Measurements from ENCODE around the gene MACC1. TPM values are rescaled to one million over a fixed set of nuclear protein-coding genes. Genes with fewer than 3 reads are reported as not detected.

The MACC1 gene
- polyA plus RNA-seq, 1 of the 3 experiments (the other 2 are of a cell fraction): not detected

GRCh38 chr7:20114468-20114867 lies 102.7 kb downstream of the MACC1 start:
- Histone ChIP-seq H3K4me3 (ENCODE audit: low read depth in 2 of 2, low read length in 1 of 2) (no peak overlapping the region), H3K4me1 (ENCODE audit: control insufficient read depth in 1 of 2, insufficient read depth in 2 of 2, low read depth in 1 of 2, low read length in 1 of 2) (no peaks in the 10 kb centered on the region), H2AFZ (ENCODE audit: low read depth) (no peak overlapping the region), H3K9me2 (no peaks in the 10 kb centered on the region), H3K27me3 (ENCODE audit: insufficient read depth) (peaks cover 9% of the 10 kb centered on the region; the same call in 1 of the 2 replicates), H4K20me1 (ENCODE audit: insufficient read depth) (no peaks in the 10 kb centered on the region), H3K27ac (ENCODE audit: low read depth in 2 of 2, low read length in 1 of 2) (no peak overlapping the region), H3K9me3 (no peaks in the 10 kb centered on the region), H3K9ac (no peak overlapping the region), H3F3A (replicated peaks; ENCODE audit: insufficient read depth) (no peaks in the 10 kb centered on the region), H3K4me2 (no peak overlapping the region), H3K79me2 (ENCODE audit: insufficient read depth) (no peaks in the 10 kb centered on the region), H3K36me3 (replicated peaks in 1 of 2; ENCODE audit: control insufficient read depth in 1 of 2, insufficient read depth in 2 of 2, low read length in 1 of 2) (no peaks in the 10 kb centered on the region)
- CTCF ChIA-PET: interaction anchor here (1.3 to 1.8 kb wide), 2 partner anchors 14 to 484 kb away, joined by 4 to 5 read pairs; no protein-coding TSS in a partner anchor
- WGBS (ENCODE audit: low lambda C conversion rate): 43% methylated on average over 2 of the region's 2 CpGs
- DNase-seq: no peak
- TF ChIP-seq NRF1 (IDR thresholded peaks at IDR 0.05; ENCODE audit: low read depth, low read length) (no peak), TAF1 (IDR thresholded peaks at IDR 0.05; ENCODE audit: borderline replicate concordance, low read depth, low read length) (no peak), POLR2AphosphoS5 (IDR thresholded peaks at IDR 0.05; ENCODE audit: low read depth, low read length) (no peak), NFIC (IDR thresholded peaks at IDR 0.05; ENCODE audit: borderline replicate concordance) (no peak), ZBTB33 (IDR thresholded peaks at IDR 0.05; ENCODE audit: borderline replicate concordance, low read depth) (no peak), REST (IDR thresholded peaks at IDR 0.05; ENCODE audit: low read depth, low read length) (no peak), FOXJ3 (CRISPR knock-in tag; IDR thresholded peaks at IDR 0.05) (no peak), IRF3 (IDR thresholded peaks at IDR 0.05; ENCODE audit: low read depth, low read length) (no peak), RAD21 (IDR thresholded peaks at IDR 0.05; ENCODE audit: low read length) (no peak), MAX (IDR thresholded peaks at IDR 0.05; ENCODE audit: low read depth) (no peak), EZH2phosphoT487 (IDR thresholded peaks at IDR 0.05; ENCODE audit: borderline replicate concordance, low read depth) (no peak), TEAD4 (IDR thresholded peaks at IDR 0.05; ENCODE audit: borderline replicate concordance, insufficient read depth) (no peak), RFX5 (IDR thresholded peaks at IDR 0.05; ENCODE audit: low read length) (no peak), TCF12 (IDR thresholded peaks at IDR 0.05) (no peak), USF2 (IDR thresholded peaks at IDR 0.05; ENCODE audit: borderline replicate concordance, low read depth, low read length) (no peak), RXRA (IDR thresholded peaks at IDR 0.05; ENCODE audit: borderline replicate concordance, low read depth) (no peak), FOSL2 (IDR thresholded peaks at IDR 0.05; ENCODE audit: borderline replicate concordance, low read depth) (no peak), ELF1 (IDR thresholded peaks at IDR 0.05) (no peak)
- POLR2A ChIA-PET: no interaction called here
